Measurements from ENCODE around the gene DCUN1D2. TPM values are rescaled to one million over a fixed set of nuclear protein-coding genes. Genes with fewer than 3 reads are reported as not detected.

Gene DCUN1D2
- total RNA-seq, 4 donors from 2014 or later, result 8.7 to 51.7 (median 18.3) TPM

DNA sequence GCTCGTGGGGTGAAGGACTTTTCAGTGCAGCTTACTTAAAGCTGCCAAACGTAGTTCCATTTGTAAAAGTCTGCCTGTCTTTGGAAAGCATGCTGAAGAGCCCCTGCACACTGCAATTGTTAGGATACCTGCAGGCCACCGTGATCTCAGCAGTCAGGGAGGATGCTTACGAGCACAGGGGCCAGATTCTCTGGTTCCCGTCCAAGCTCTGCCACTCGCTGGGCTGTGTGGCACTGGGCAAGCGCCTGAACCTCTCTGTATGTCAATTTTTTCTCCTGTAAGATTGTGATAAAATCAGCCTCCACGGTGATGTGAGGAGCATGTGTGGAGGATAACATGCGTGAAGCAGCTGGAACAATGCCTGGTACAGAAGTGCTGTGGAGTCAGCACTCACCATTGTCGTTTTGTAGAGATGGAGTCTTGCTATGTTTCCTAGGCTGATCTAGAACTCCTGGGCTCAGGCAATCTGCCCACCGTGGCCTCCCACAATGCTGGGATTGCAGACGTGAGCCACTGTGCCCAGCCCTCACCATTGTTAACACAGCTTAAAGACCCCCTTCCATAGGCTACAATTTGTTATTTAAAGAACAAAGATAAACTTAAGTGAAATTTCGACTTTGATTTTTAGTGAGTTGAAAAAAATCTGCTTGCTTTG, 40.7 kb downstream of the DCUN1D2 start:
- Histone ChIP-seq H3K4me1 (peaks cover 15% of the 10 kb centered on the region), H3K9me3 (no peaks in the 10 kb centered on the region), H3K27ac (peak overlapping the region; percentile 64), H3K27me3 (no peaks in the 10 kb centered on the region), H3K4me3 (peak overlapping the region; percentile 44), H3K36me3 (peaks cover 5% of the 10 kb centered on the region)
- TF ChIP-seq POLR2A (IDR thresholded peaks at IDR 0.05) (no peak), EP300 (IDR thresholded peaks at IDR 0.05) (no peak), POLR2AphosphoS5 (IDR thresholded peaks at IDR 0.05) (no peak)
- TF ChIP-seq, protein P1, sequence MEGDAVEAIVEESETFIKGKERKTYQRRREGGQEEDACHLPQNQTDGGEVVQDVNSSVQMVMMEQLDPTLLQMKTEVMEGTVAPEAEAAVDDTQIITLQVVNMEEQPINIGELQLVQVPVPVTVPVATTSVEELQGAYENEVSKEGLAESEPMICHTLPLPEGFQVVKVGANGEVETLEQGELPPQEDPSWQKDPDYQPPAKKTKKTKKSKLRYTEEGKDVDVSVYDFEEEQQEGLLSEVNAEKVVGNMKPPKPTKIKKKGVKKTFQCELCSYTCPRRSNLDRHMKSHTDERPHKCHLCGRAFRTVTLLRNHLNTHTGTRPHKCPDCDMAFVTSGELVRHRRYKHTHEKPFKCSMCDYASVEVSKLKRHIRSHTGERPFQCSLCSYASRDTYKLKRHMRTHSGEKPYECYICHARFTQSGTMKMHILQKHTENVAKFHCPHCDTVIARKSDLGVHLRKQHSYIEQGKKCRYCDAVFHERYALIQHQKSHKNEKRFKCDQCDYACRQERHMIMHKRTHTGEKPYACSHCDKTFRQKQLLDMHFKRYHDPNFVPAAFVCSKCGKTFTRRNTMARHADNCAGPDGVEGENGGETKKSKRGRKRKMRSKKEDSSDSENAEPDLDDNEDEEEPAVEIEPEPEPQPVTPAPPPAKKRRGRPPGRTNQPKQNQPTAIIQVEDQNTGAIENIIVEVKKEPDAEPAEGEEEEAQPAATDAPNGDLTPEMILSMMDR (IDR thresholded peaks at IDR 0.05), result no peak
- DNase-seq (ENCODE audit: low spot score in 2 of 2), result peak in 1 of 2 donors; percentile 56
- WGBS, result 75% methylated on average over 13 of the region's 13 CpGs

DNA sequence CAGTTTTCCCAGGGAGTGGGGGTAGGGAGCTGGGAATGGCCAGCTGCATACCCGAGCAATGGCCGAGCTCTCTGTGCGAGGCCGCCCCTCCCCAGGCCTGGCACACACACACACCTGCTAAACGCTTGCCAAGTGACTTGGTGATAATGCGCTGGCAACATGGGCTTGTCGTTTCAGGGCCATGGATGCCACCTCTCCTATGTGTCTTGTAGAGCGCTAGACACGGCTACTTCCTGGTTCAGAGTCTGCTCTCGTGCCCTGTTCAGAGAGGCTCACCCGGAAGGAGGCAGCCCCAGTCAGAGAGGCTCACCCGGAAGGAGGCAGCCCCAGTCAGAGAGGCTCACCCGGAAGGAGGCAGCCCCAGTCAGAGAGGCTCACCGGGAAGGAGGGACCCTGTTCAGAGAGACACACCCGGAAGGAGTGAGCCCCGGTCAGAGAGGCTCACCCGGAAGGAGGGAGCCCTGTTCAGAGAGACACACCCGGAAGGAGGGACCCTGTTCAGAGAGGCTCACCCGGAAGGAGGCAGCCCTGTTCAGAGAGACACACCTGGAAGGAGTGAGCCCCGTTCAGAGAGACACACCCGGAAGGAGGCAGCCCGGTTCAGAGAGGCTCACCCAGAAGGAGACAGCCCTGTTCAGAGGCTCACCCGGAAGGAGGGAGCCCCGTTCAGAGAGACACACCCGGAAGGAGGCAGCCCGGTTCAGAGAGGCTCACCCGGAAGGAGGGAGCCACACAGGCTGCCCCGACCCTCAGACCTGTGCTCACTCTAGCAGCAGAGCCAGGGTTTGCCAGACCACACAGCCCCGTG, 41.4 kb downstream of the DCUN1D2 start:
- peak in 1 of 2 donors; percentile 84 for DNase-seq (ENCODE audit: low spot score in 2 of 2)
- TF ChIP-seq, protein P1 (IDR thresholded peaks at IDR 0.05), result no peak
- TF ChIP-seq POLR2A (IDR thresholded peaks at IDR 0.05) (no peak), POLR2AphosphoS5 (IDR thresholded peaks at IDR 0.05) (no peak), EP300 (IDR thresholded peaks at IDR 0.05) (no peak)
- WGBS, result 43% methylated on average over 26 of the region's 29 CpGs
- H3K9me3 ChIP-seq, result no peaks in the 10 kb centered on the region
- peak overlapping the region; percentile 64 for H3K27ac ChIP-seq
- peaks cover 15% of the 10 kb centered on the region for H3K4me1 ChIP-seq
- H3K36me3 ChIP-seq, result peaks cover 5% of the 10 kb centered on the region
- H3K27me3 ChIP-seq, result no peaks in the 10 kb centered on the region
- H3K4me3 ChIP-seq, result peak overlapping the region; percentile 44

DNA sequence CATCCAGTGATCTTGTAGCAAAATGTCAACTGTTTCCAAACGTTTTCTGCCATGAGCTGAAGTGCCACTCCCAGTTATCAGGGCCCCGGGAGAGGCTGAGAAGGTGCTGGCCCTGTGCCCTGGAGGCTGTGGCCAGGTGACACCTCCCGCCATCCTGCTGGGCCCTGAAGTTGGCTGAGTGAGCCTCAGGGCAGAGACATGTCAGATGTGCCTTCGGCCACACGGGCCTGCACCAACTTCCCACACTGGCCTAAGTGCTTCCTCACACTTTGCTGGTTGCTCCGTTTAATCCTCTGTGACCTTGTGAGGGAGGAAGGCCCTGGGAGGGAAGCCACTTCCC, 42.0 kb downstream of the DCUN1D2 start:
- TF ChIP-seq EP300 (IDR thresholded peaks at IDR 0.05) (no peak), POLR2A (IDR thresholded peaks at IDR 0.05) (no peak), POLR2AphosphoS5 (IDR thresholded peaks at IDR 0.05) (no peak)
- TF ChIP-seq, protein P1 (IDR thresholded peaks at IDR 0.05), result no peak
- peak overlapping the region; percentile 64 for H3K27ac ChIP-seq
- DNase-seq (ENCODE audit: low spot score in 2 of 2), result no peak

DNA sequence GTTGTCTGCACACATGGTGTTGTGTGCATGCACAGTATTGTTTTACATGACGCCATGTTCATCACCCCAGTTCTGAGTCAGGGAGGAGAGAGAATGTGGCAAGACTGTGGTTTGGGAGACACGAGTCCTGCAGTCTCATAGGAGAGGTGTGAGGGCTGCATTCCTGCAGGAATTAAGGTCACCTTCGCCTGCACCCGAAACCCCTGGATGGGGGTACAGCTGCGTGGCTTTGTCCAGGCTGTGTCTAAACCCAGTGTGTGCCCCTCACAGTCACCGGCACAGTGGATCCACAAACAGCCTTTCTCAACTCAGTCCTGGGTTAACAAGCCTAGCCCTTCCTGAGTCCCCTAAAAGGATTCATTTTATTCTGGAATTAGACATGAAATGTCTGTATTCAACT, 42.9 kb downstream of the DCUN1D2 start:
- Histone ChIP-seq H3K27me3 (no peaks in the 10 kb centered on the region), H3K4me3 (no peak overlapping the region), H3K36me3 (no peaks in the 10 kb centered on the region), H3K4me1 (peaks cover 12% of the 10 kb centered on the region), H3K27ac (no peak overlapping the region), H3K9me3 (no peaks in the 10 kb centered on the region)
- no CpG with 5 or more reads among the region's 6 CpGs for WGBS
- TF ChIP-seq, protein P1 (IDR thresholded peaks at IDR 0.05), result no peak
- TF ChIP-seq EP300 (IDR thresholded peaks at IDR 0.05) (no peak), POLR2AphosphoS5 (IDR thresholded peaks at IDR 0.05) (no peak), POLR2A (IDR thresholded peaks at IDR 0.05) (no peak)
- no peak for DNase-seq (ENCODE audit: low spot score in 2 of 2)

More for the DNA sequence above, 42.0 kb downstream of the DCUN1D2 start:
- peak overlapping the region; percentile 44 for H3K4me3 ChIP-seq
- H3K9me3 ChIP-seq, result no peaks in the 10 kb centered on the region
- H3K36me3 ChIP-seq, result peaks cover 3% of the 10 kb centered on the region
- H3K27me3 ChIP-seq, result no peaks in the 10 kb centered on the region
- WGBS, result 46% methylated on average over 5 of the region's 6 CpGs
- H3K4me1 ChIP-seq, result peaks cover 13% of the 10 kb centered on the region

DNA sequence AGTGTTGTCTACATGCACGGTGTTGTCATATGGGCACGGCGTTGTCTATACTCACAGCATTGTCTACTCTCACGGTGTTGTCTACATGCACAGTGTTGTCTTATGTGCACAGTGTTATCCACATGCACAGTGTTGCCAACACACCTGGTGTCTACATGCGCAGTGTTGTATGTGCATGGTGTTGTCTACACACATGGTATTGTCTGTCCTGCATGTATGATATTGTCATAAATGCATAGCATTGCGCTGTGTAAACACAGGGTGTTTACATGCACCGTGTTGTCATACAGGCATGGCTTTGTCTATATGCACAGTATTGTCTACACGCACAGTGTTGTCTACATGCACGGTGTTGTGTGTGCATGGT, 44.0 kb downstream of the DCUN1D2 start:
- WGBS, result 100% methylated on average over 3 of the region's 9 CpGs
- H3K4me3 ChIP-seq, result no peak overlapping the region
- DNase-seq (ENCODE audit: low spot score in 2 of 2), result no peak
- no peak for TF ChIP-seq EP300 (IDR thresholded peaks at IDR 0.05)
- TF ChIP-seq POLR2AphosphoS5 (IDR thresholded peaks at IDR 0.05), result no peak
- TF ChIP-seq, protein P1 (IDR thresholded peaks at IDR 0.05), result no peak
- TF ChIP-seq POLR2A (IDR thresholded peaks at IDR 0.05), result no peak
- H3K9me3 ChIP-seq, result no peaks in the 10 kb centered on the region
- no peak overlapping the region for H3K27ac ChIP-seq
- no peaks in the 10 kb centered on the region for H3K36me3 ChIP-seq
- peaks cover 12% of the 10 kb centered on the region for H3K4me1 ChIP-seq
- H3K27me3 ChIP-seq, result no peaks in the 10 kb centered on the region
